SJCRH30 (cell line): Measurements from ENCODE around the gene KDM6B. TPM values are rescaled to one million over a fixed set of nuclear protein-coding genes. Genes with fewer than 3 reads are reported as not detected.

Experiments
- DNase-seq, 2 experiments: peaks; one replicate each; pipeline ENCODE4 v3.0.0-alpha.2; 2015 to 2020
- H3K27ac ChIP-seq: fragments of 250-450 bp; sonication (Bioruptor Pico); 2 replicates; pipeline ENCODE4 v1.5.1; 2020; ENCODE audit warnings: mild to moderate bottlenecking, moderate library complexity
- H3K27me3 ChIP-seq: fragments of 250-450 bp; sonication (Bioruptor Pico); 2 replicates; pipeline ENCODE4 v1.5.1; 2020; ENCODE audit warnings: mild to moderate bottlenecking, moderate library complexity
- H3K36me3 ChIP-seq: fragments of 250-450 bp; sonication (Bioruptor Pico); 2 replicates; pipeline ENCODE4 v1.5.1; 2020; ENCODE audit warnings: mild to moderate bottlenecking, moderate library complexity
- H3K4me1 ChIP-seq: fragments of 250-450 bp; sonication (Bioruptor Pico); 2 replicates; pipeline ENCODE4 v1.5.1; 2020; ENCODE audit warnings: mild to moderate bottlenecking, moderate library complexity
- H3K4me3 ChIP-seq: fragments of 250-450 bp; sonication (Bioruptor Pico); 2 replicates; pipeline ENCODE4 v1.5.1; 2020; ENCODE audit warnings: mild to moderate bottlenecking, moderate library complexity
- H3K9me3 ChIP-seq: fragments of 250-450 bp; sonication (Bioruptor Pico); replicated peaks from 2 replicates; pipeline ENCODE4 v1.5.1; 2020; ENCODE audit warnings: mild to moderate bottlenecking, moderate library complexity
- total RNA-seq: library from RNA; depleted of rRNA; stranded (reverse); fragments of >200 nt; shearing (Covaris generic); gene quantifications from 2 replicates; pipeline ENCODE4 v1.2.3, GENCODE V29; 2014

KDM6B gene
- total RNA-seq, 1 experiment from 2014 or later: 6.4 TPM

DNA sequence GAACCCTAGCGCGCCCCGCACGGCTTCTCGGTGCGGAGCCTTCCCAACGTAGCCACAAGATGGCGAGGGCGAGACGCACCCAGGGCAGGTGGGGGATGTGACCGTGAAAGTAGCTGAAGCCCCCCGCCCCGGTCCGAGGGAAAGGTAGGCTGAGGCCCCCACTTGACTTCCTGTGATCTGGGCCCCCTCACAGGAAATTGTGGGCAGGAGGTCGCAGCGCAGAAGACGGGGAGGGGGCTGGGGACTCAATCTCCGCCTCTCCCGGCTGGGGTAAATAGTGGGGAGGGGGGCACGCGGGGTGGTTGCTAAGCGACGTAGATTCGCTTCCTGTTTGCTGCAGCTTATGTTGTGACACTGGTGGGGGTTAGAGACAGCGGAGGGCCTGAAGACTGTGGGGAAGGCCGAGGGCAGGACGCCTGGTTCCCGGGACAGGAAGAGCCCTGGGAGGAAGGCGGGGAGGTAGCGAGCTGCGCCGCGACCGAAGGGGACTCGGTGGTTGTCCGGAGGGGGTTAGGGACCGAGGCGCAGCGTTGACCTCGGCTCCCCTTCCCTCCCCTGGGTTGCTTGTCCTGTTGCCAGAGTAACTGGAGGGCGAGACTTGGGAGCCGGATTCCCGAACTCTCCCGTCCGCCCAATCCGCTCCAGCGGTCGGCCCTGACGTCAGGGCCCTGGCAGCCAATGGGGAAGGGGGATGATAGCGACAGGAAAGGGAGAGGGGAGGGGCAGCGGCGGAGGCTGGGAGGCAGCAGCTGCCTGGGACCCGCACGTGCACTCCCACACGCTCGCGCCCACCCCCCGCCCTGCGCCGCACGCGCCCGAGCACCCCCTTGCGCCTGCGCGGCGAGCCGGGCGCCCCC, 1.2 kb downstream of the KDM6B start:
- H3K36me3 ChIP-seq: no peaks in the 10 kb centered on the region
- H3K9me3 ChIP-seq: no peaks in the 10 kb centered on the region
- peaks cover 13% of the 10 kb centered on the region for H3K4me1 ChIP-seq
- peak; percentile 95 for DNase-seq
- H3K27ac ChIP-seq: peak overlapping the region; percentile 85
- H3K4me3 ChIP-seq: peak overlapping the region; percentile 72
- no peaks in the 10 kb centered on the region for H3K27me3 ChIP-seq

DNA sequence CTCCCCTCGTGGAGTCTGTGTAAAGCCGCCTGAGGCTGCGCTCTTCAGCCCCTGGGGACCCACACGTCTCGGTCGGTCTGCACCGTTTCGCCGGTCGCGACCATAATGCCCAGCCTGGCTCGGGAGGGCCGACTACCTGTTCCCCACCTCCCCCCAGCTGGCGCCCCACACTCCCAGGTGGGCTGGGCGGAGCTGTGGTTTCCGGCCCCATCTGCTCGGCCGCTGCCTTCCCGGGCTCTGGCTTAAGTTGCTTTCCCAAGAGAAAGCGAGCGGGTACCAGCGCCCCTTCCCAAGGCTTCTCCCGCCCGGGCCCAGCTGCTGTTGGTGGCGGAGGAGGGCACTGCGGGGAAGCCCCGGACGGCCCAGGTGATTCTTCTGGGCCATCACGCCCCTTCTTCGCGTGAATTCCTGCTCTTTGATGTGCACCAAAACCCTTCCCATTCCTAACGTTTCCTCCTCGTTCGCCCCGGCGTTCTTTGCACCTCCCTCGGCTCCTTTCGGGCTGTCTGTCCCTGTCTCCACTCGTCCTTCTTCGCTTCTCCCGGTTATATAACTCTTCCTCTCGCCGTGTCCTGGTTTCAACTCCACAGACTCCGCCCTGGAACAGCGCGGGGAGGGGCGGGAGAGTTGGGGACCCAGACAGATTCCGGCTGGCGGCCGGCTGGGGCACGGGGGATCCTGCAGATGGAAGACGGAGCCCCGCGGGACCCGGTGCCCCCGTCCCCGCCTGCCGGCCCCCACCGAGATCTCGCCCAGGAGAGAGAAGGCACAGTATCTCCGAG, 2.0 kb downstream of the KDM6B start:
- Histone ChIP-seq H3K27me3 (no peaks in the 10 kb centered on the region), H3K4me3 (peak overlapping the region; percentile 72), H3K9me3 (no peaks in the 10 kb centered on the region), H3K36me3 (no peaks in the 10 kb centered on the region), H3K4me1 (peaks cover 13% of the 10 kb centered on the region), H3K27ac (peak overlapping the region; percentile 85)
- peak in 1 of 2 experiments; percentile 65 for DNase-seq

DNA sequence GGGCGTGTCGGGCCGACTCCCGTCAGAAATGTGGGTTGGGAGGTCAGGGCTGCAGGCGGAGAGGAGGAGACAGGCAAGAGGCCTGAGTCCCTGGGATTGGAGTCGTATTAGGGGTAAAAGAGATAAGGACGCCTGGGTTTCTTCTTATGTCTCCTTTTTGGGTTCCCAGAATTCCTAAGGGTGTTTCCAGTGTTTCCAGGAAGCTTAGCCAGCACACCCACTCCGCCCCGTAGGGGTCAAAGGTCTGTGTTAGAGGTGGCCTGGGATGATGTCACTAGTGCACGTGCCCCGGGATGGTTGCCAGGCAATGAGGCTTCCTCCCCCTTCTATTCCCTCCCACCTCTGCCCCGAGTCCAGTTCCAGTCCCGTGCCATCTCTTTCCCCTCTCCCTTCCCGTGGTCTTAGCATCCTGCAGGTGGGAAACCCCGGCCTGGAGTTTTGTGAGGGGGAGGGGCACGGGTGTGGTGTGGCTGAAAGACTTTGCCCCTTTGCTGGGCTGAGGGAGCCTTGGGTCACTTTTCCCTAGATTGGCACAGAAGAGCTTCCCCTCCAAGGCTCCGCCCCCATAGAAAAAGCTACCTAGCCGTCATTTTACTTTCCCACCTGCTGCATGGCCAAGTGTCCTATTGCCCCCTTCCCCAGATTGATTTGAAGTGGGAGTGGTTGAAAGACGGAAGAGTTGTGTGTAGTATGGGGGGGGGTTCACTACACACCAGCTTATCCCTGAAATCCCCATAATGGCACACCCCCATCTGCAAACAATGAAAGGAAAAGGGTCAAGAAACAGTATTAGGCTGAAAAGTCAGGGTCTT, 2.8 kb downstream of the KDM6B start:
- Histone ChIP-seq H3K36me3 (no peaks in the 10 kb centered on the region), H3K27me3 (no peaks in the 10 kb centered on the region), H3K9me3 (no peaks in the 10 kb centered on the region), H3K4me1 (peaks cover 13% of the 10 kb centered on the region), H3K27ac (peak overlapping the region; percentile 85), H3K4me3 (peak overlapping the region; percentile 72)
- peak; percentile 95 to 96 for DNase-seq

DNA sequence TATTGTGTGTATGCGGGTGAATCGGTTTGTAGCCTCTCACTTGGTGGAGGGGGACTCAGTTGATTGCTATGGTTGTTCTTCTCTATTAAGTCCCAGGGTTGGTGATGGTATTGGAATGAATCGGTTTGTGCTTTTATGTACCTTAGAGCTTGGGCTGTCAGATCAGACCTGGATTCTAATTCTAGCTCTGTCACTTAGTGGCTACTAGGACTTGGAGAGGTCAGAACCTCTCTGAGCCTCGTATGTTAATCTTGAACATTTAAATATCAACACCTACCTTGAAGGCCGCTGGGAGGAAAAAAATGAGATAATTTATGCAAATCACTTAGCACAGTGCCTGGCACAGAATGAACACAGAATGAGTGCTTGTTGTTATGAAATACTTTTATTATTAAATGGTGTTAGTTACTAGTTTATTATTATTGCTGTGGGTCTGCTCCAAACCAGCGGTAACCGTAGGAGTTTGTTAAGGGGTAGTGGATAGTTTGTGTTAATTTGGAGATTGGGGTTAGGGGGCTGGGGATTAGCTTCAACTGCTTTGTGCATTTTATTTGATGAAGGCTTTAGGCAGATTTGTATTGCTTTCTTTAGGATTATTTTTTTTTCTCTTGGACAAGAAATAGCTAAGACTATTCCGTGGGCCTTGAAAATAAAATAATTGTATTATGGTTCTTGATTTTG, 3.5 kb downstream of the KDM6B start:
- Histone ChIP-seq H3K27ac (no peak overlapping the region), H3K4me3 (peak overlapping the region; percentile 72), H3K4me1 (peaks cover 13% of the 10 kb centered on the region)

DNA sequence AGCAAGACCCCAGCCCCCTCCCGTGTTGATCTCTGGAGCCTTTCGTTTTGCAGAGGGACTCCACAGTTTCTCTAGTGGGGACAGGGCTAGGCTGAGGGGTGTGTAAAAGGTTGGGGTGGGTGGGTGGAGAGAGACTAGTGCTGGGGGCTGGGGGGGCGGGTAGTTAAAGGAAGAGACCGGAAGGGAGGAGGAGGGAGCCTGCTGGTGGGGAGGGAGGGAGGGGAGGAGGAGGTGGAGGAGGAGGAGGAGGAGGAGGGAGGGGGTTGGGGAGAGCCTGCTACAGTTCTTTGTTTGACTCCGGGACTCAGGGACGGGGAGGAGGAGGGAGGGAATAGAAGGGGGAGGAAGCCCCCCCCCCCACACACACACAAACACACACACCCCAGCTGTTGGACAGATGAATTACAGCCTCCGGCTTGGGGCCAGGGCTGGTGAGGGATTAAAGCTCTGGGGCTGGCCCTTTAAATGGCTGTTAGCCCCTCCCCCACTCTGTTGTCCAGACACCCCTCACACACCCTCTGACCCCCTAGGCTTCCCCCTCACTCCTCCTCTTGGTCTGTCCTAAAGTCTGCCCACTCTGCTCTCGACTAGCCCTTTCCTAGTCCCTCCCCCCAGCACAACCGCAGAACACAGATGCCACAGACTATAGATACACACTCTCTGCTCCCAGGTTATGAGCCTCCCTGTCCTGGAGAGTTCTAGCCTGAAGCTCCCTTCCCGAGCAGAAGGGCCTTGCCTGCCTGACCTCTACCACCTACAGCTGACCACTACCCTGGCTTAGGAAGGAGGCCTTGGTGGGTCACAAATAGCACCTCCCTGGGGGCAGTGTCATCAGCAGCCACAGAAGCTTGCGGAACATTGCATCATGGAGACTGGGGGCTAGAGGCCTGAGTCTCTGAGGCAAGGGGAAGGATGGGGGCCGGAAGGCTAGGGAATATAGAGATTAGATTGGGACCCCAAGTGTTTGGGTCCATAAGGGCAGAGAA, 4.4 kb downstream of the KDM6B start:
- peak; percentile 76 to 80 for DNase-seq
- Histone ChIP-seq H3K4me1 (peaks cover 13% of the 10 kb centered on the region), H3K27me3 (no peaks in the 10 kb centered on the region), H3K36me3 (no peaks in the 10 kb centered on the region), H3K9me3 (no peaks in the 10 kb centered on the region), H3K4me3 (peak overlapping the region; percentile 72), H3K27ac (0 out of 2 replicates have a peak overlapping the region, but pooled peaks have one; percentile 14)

More for the DNA sequence above, 3.5 kb downstream of the KDM6B start:
- no peak for DNase-seq
- H3K9me3 ChIP-seq: no peaks in the 10 kb centered on the region
- H3K27me3 ChIP-seq: no peaks in the 10 kb centered on the region
- H3K36me3 ChIP-seq: no peaks in the 10 kb centered on the region

DNA sequence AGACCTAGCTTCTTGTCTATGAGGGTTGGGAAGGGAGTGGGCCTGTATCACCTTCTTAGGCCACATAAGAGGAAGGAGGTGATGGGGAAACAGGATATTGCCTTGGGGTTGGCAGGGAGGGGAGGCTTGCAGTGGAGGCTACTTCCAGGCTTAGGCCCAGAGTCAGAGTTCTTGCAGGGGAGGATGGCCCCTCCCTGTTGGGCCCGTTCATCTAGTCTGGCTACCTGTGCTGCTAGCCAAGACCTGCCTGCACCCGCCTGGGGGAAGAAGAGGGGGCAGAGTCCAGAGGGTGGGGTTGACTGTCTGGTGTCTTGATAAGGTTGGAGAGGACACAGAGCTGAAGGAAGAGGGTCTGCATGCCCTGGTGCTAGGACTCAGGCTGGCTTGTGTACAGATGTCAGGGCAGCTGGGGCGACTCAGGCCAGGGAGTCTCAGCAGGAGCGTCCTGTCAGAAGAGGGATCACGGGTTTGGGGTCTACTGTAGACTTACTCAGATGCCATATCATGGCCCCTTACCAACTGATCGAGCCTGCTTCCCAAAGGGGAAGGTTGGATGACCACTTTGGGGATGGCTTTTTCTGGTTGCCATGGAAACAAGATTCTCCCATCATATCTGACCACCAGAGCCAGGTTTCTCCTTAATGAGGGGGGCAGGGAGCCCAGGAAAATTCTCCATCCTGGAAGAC, 5.3 kb downstream of the KDM6B start:
- no peak overlapping the region for H3K4me3 ChIP-seq
- H3K9me3 ChIP-seq: no peaks in the 10 kb centered on the region
- H3K27me3 ChIP-seq: no peaks in the 10 kb centered on the region
- 0 out of 2 replicates have a peak overlapping the region, but pooled peaks have one; percentile 14 for H3K27ac ChIP-seq
- peaks cover 13% of the 10 kb centered on the region for H3K4me1 ChIP-seq
- no peaks in the 10 kb centered on the region for H3K36me3 ChIP-seq
- DNase-seq: no peak

DNA sequence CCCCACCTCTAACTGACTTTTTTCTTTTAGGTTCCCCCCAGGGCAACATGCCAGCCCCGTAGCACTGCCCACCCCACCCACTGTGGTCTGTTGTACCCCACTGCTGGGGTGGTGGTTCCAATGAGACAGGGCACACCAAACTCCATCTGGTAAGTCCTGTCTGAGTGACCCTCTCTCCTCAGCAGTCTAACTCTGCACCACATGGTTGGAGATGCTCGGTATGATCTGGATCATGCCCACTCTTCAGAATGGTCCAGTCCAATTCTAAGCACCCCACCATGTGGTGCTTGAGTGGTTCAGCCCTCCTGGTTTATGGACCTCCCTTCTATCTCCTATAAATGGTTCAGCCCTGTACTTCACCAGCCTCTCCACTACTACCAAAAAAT, 5.9 kb downstream of the KDM6B start:
- Histone ChIP-seq H3K4me3 (no peak overlapping the region), H3K9me3 (no peaks in the 10 kb centered on the region), H3K27me3 (no peaks in the 10 kb centered on the region), H3K27ac (no peak overlapping the region), H3K36me3 (no peaks in the 10 kb centered on the region), H3K4me1 (peaks cover 13% of the 10 kb centered on the region)
- no peak for DNase-seq

DNA sequence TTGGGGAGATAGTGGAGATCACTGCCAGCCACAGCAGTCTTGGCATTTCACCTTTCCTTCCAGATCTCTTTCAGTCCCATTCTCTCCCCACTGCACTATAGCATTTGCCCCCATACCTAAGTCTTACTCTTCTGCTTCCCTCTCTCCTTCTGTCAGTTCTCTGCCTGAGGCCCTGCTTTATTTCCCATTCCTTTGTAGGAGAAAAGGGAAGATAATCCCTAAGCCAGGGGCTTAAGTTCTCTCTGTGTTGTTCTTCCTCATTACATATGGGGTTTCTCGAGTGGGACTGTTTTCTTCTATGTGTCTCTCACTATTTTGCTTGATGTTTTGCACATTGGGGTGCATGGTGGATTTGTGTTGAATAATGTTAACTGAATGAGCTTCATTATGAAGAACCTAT, 6.4 kb downstream of the KDM6B start:
- Histone ChIP-seq H3K36me3 (no peaks in the 10 kb centered on the region), H3K4me3 (no peak overlapping the region), H3K27me3 (no peaks in the 10 kb centered on the region), H3K27ac (no peak overlapping the region), H3K4me1 (peaks cover 13% of the 10 kb centered on the region), H3K9me3 (no peaks in the 10 kb centered on the region)
- DNase-seq: no peak

DNA sequence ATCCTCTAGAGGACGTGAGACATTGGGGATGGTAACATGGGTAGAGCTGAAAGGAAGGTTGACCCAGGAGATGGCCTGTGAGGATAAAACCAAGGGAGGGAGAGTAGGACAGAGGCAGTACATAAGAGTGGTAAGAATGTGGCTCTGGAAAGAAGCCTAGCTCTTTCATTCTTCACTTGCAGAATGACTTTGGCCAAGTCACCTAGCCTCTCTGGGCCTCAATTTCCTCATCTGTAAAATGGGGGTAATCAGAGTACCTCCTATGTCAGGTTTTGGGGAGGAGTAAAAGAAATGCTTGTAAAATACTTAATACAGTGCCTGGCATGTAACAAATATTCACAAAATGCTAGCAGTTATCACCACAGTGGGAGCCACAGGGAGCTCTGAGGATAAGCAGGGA, 6.9 kb downstream of the KDM6B start:
- Histone ChIP-seq H3K27me3 (no peaks in the 10 kb centered on the region), H3K4me3 (peak overlapping the region; percentile 75), H3K36me3 (no peaks in the 10 kb centered on the region), H3K9me3 (no peaks in the 10 kb centered on the region), H3K4me1 (peaks cover 13% of the 10 kb centered on the region), H3K27ac (peak overlapping the region; percentile 22; the same call in 1 of the 2 replicates)
- DNase-seq: no peak

DNA sequence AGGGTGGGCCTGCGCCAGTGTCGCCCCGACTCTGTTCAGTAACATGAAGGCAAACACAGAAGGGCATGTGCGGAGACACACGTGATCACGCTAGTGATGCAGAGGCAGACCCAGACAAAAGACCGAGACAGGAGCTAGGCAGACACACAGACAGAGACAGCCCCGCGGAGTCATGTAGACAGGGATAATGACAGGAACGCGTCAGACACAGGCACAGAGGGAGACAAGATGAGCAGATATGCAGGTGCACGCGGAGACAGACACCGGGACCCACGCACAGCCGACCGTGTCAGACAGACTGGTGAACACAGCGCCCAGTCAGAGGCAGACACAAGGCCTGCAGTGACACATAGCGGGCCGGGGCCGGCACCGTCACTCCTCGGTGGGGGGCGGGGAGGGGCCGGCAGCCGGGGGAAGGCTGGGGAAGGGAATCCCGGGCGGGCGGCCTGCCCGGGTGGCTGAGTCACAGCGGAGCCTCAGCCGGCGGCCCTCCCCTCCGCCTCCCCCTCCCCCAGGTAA, 7.4 kb downstream of the KDM6B start:
- H3K27ac ChIP-seq: peak overlapping the region; percentile 64
- H3K9me3 ChIP-seq: no peaks in the 10 kb centered on the region
- peak overlapping the region; percentile 75 for H3K4me3 ChIP-seq
- DNase-seq: peak; percentile 57
- no peaks in the 10 kb centered on the region for H3K36me3 ChIP-seq
- peaks cover 13% of the 10 kb centered on the region for H3K4me1 ChIP-seq
- H3K27me3 ChIP-seq: no peaks in the 10 kb centered on the region

DNA sequence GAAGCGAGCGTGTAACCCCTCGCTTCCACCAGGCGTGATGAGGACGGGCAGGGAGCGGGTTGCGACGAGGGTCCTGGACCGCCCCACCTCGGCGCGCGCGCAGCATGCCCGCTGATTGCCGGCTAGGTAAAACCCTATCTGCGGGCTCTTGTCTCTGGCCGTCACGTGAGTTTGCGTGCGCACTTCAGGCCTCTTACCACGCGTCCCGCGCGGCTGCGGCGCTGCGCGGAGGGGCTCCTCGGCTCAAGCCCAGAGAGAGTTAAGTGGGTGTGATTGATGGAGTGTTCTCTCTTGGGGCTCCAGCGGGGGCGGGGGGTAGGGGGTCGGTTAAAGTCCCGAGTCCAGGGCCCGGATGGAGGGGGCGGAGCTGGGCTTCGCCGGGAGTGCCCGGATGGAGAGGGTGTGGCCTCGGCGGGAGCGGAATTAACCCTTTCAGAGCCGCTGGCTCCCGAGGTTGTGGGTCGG, 7.9 kb downstream of the KDM6B start:
- Histone ChIP-seq H3K4me3 (peak overlapping the region; percentile 75), H3K27ac (peak overlapping the region; percentile 64), H3K36me3 (no peaks in the 10 kb centered on the region), H3K27me3 (no peaks in the 10 kb centered on the region), H3K9me3 (no peaks in the 10 kb centered on the region), H3K4me1 (peaks cover 12% of the 10 kb centered on the region)
- peak; percentile 86 to 88 for DNase-seq

DNA sequence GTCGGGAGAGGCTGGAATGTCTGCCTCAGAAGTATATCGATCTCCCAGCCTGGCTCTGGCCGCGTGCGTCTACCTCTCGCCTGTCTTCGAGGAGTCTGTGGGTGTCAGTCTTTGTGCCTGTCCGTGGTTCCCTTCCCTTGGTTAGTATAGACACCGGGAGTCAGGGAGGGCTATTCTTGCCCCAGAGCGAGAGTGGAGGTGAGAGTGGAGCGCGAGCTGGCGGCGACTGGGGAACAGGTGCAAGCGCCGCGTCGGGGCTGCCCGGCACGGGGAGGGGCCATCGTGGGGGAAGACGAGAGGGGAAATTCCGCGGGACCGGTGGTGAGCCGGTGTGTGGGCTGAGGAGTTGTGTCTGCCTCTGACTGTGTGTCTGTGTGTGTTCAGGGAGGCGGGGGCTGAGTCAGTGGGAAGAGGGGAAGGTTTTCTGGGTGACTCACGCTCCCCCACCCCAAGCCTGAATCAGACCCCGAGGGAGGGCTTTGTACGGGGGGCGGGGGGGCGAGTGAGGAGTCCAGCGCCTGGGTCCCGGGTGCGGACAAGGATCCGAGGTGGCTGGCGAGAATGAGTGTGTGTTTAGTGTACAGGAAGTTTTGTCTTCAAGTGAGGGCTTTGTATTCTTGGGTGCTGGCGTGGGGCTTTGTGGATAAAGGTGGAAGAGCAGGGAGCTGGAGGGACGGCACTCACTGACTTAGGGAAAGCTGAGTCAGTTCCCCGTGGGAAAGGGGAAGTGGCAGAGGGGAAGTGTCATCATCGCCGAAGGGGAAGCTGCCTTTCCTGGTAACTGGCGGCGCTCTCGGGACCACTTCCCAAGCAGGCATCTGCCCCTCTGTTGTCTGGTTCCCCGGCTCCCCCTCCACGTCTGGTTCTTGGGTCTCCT, 8.6 kb downstream of the KDM6B start:
- peak; percentile 56 to 60 for DNase-seq
- H3K4me3 ChIP-seq: peak overlapping the region; percentile 75
- no peaks in the 10 kb centered on the region for H3K27me3 ChIP-seq
- peaks cover 6% of the 10 kb centered on the region for H3K4me1 ChIP-seq
- no peaks in the 10 kb centered on the region for H3K36me3 ChIP-seq
- H3K9me3 ChIP-seq: no peaks in the 10 kb centered on the region
- H3K27ac ChIP-seq: peak overlapping the region; percentile 64
